Activated effector memory CD4-positive, alpha-beta T cell treated with Interleukin-2 at 50 U/mL for 16 hours (primary cell): ENCODE measurements around the gene RBM19.

Source experiments
- DNase-seq: peaks from one replicate; pipeline ENCODE4 v3.0.0-alpha.2; 2020

RBM19 gene

DNA sequence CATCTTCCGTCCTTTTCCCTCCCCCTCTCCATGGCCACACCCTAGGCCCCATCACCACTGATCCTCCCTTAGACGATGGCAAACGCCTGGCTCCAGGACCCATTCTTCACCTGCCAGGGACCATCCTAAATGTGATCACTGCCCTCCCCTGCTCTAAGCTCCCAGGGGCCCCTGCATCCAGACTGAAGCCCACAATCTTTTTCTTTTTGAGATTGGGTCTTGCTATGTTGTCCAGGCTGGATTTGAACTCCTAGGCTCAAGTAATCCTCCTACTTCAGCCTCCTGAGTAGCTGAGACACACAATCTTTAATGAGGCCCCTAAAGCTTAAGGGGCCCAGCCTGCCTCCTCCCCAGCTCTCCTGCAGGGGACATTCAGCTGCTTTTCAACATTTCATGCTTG, 15.3 kb downstream of the RBM19 start:
- no peak for DNase-seq

DNA sequence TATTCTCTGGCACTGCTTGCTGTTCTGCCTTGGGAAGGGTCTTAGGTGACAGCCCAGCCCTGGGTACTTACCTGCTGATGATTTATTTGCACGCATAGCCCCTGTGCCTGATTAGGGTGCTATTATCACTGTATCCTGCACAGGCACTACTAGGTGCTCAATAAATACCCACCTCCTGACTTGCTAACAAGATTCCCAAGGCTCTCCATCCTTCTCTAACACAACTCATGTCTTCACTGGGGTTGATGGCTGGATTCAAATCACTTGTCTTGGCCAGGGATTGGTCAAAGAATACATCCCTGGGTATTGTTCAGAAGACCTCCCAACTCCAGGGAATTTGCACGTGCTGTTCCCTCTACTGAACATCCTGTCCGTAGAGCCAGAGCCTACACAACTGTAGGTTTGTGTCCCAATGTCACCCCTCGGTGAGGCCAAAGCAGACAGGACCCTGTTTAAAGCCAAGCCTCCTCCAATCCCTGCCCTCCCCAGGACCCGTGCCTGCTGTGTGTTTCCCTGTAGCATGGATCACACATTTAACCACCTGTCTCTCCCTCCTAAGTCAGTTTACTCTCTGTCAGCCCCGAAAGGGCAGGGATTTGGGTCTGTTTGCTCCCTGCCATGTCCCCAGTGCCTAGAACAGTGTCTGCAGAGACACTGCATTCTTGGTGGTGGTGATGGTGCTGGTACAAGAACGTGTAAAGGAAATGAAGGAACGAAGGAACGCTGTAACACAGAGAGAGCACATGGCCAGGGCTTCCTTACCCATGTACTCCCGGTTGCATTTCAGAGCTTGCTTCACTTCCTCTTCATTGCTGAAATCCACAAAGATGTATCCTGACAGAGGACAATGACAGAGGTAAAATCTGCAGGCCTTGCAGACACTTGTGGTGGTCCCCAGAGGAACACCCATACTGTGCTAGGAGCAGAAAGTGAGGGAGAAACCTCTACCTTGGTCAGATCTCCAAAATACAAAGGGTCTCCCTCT, 16.5 kb downstream of the RBM19 start:
- DNase-seq: no peak

DNA sequence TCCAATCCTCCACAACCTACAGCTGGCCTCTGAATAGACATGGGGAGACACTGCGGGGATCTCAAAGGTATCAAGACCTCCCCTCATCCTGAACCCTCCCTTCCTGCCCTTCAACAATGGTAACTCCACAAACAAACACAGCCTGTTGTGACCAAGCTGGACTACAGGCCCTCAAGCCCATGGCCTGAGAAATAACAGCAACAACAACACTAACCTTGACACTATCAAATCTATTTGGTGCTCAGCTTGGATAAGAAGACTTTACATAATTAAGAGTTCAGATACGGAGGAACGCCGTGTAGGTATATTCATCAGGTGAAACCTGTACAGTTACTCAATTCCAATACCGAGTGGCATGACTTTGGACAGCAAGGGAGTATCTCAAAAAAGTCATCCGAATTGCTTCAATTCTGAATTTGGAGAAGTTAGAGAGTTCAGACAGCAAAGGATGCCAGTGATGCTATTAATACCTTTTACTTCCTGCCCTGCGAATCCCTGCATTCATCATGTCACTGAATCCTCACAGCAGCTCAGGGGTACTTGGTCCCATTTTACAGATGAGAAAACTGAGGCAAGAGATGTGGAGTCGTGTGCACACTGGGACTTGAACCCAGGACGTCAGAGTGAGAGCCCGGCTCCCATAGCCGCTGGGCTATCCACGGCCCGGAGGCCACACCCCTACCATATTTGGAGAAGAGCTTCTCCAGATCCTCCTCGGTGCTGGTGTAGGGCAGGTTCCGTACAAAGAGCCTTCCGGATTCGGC, 17.8 kb downstream of the RBM19 start:
- no peak for DNase-seq

DNA sequence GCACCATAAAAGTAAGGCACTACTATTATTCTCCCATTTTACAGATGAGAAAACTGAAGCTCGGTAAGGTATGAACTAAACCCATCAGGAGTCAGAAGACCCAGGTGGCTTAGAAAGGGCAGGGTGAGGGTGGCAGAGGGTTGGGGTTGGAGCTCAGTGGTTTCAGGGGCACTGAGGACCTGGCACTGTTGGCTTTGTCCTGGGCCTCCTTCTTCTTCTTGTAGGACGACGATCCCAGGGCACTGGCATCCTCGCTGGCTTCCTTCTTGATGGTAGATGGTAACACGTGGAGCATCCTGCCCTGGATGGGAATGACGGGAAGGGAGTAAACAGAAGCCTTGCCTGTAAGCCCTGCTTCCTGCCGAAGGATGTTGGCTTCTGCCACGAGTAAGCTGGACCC, 19.9 kb downstream of the RBM19 start:
- DNase-seq: no peak

DNA sequence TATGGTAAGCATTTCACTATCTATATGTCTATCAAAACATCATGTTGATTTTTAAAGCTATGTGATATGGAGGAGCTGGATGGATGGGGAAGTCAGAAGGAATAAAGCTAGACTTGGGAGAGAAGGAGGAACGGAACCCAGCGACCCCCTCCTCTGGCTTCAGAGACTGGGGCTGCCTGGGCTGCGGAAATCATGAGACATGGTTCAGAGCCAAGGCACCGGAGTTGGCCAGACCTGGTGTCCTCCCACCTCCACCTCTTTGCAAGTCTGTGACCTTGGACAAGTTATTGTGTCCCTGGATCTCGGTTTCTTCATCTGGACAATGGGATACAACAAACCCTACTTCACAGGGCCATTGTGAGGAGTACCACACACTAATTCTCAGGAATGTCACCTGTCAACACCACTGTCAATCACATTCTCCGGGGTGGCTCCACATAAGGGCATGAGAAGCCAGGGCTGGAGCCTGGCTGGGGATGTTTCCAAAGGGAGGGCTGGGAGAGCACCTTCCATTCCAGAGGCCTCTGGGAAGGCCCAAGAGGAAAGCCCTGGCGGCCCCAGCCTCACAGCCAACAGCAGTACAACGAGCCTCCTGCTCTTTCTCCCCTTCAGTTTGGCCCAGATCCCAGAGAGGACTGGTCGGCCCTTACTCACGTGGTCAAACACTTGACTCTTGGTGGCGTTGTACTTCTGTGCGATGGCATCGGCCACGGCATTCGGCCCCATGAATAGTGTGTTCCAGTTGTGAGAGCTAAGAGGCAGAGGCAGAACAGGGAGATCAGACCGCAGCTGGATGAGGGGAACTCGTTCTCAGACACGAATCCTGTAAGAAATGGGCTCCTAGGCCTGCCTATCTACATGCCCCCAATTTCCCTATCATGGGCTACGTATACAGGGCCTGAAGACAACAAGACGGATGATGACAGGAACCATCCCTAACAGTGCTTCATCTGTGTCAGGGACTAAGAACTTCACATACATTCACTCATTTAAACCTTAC, 20.7 kb downstream of the RBM19 start:
- no peak for DNase-seq

DNA sequence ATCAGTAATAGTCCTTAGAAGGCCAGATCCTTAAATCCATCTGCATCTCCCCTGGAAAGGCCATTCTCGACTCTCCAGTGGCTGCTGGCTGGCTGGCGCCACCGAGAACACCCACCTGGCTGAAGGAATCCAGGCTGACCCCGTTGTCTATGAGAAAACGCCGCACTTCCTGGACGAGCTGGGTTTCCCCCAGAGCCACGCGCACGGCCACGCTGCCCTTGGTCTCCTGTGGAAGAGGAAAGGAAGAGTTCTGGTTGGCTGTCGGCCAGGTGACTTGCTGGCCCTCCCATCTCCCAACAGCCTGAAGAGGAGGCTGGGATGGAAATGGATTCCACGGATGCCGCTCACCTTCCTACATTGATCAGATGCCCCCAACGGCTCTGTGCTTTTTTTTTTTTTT, 23.9 kb downstream of the RBM19 start:
- no peak for DNase-seq

DNA sequence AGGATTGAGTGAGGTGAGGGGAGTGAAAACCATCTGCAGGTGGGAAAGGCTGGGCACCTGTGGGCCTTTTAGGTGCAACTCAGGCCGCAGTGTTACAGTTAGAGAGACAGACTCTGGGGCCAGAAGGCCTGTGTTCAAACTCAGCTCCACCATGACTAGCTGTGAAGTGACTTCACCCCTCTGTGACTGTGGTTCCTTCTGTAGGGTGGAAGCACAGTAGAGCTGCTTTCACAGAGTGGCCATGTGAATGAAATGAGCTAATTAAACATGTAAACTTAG, 25.0 kb downstream of the RBM19 start:
- no peak for DNase-seq

DNA sequence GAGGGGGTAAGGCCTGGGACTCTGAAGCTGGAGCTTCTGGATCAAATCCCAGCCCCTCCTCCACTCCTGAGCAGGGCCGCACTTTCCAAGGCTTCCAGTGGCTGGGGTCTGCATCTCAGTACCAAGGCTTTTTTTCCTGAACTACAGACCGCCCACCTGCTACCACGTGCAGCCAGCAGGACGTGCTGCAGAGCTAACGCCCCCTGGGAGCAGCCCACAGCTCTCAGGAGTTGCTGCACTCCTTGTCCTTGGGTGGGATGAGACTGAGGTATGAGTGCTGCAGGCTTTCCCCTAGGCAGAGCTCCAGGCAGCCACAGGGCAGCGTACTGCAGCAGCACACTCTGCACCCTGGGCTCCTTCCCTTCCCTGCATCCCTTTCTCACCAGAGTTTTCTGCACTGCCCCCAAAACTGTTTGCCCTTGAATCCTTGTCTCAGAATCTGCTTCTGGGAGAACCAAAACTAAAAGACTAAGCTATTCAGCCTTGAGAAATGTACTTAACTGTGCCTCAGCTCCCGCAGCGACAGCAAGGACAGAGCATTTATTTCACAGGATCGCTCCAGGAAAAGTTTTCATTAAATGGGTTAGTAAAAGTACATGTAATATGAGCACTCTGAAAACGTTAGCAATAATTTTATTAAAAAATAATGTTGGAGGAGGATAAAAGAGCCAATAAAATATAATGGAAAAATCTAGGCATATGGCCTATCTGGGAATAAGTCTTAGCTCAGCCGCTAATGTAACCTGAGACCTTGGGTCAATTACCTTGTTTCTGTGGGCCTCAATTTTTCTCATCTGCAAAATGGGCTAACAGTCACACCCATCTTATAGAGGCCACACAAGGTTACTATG, 25.5 kb downstream of the RBM19 start:
- DNase-seq: no peak

DNA sequence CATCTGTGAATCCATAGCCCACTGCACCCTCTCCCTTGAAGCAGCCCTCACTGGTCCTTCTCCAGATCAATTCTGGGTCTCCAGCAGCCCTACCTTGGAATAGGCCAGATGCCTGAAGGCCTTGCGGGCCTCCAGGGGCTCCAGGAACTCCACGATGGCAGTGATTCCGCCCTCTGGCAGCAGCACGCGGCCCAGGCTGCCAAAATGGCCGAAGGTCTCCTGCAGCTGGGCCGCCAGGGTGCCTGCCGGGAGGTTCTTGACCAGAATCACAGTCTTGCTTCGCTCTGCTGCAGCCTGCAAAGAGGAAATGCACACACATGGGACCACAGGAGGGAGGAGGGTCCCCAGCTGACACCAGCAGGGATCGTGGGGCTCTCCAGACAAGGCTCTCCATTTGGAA, 26.3 kb downstream of the RBM19 start:
- no peak for DNase-seq

DNA sequence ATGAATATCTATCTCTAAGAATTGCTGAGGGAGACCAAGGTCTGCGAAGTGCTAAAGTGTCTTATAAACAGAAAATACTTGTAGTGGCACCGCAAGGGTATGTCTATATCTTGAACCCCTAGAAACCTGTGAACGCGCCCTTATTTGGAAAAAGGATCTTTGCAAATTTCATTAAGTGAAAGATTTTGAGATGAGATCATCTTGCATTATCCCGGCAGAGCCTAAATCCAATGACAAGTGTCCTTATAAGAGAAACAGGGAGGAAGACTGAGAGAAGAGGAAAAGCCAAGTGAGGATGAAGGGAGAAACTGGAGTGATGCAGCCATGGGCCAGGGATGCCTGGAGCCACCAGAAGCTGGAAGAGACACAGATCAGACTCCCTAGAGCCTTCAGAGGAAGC, 27.7 kb downstream of the RBM19 start:
- no peak for DNase-seq

DNA sequence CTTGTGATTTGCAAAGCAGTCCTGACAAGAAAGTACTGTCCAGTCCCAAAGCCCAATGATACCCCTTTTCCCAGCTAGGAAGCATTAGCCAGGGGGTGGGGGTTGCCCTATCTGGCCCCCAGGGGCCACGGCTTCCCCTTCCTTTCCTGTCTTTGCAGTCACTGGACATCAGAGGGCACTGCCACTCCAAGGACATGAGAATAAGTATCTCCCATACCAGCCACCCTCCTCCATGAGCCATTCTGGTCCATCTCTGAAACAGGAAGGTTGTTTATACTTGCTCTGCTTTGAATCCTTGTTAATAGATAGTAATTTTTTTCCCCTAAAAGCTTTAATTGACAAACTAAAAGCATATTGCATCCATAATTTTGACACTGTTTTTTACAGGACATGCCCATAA, 29.7 kb downstream of the RBM19 start:
- no peak for DNase-seq

DNA sequence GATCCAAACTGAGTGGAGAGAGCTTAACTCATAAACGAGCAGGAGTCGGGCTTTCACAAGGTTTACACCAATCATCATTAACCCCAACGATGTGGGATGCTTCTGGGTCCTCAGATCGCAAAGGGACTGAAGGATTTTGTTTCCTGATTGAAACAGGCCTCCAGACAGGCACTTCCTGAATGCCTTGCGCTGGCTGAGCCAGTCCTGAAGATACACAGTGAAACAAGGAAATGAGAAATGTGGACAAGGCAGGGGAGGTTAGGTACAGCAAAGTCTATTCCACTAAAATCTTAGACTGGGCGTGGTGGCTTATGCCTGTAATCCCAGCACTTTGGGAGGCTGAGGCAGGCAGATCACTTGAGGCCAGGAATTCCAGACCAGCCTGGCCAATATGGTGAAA, 30.7 kb downstream of the RBM19 start:
- no peak for DNase-seq

DNA sequence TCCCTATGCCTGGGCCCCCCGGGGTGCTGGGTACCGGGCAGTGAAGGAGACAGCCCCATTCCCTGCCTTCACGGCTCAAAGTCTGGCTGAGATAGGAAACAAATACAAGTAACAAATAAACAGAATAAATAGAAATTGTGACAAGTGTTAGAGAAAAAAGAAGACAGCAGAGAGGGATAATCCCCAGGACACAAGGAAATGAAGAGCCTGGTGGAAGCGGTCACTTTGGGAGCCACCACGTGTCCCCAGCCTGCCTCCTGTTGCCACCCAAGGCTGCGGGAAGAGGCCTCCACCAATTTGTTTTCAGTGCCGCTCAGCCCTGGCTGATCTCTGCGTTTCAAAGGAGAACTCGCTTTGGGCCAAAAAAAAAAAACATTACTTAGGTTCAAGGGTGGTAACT, 31.2 kb downstream of the RBM19 start:
- no peak for DNase-seq

DNA sequence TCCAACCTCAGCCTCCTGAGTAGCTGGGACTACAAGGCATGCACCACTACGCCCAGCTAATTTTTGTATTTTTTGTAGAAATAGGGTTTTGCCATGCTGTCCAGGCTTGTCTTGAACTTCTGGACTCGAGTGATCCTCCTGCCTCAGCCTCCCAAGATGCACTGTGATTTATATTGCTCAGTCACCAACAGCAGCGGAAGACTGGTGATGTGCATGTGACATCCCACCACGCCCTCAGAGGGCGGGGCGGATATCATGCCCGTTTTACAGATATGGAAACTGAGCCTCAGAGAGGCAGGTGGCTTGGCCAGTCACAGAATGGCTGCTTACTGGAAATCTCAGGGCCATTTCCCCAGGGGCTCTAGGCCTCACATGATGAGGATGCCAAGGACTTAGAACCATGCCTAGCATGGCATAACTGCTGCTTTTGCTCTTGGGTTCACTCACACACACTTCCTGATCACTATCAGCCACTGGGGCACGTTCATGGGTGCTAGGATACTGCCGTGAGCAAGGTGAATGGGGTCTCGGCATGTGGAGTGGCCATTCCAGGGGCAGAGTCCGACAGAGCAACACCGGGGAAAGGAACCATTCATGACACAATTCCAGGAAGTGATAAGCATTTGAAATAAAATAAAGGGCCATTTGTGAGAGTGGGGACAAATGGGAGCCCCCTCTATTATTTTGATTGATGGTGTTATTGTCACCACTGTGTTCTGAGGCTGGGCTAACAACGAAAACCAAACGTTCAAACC, 31.9 kb downstream of the RBM19 start:
- DNase-seq: no peak

DNA sequence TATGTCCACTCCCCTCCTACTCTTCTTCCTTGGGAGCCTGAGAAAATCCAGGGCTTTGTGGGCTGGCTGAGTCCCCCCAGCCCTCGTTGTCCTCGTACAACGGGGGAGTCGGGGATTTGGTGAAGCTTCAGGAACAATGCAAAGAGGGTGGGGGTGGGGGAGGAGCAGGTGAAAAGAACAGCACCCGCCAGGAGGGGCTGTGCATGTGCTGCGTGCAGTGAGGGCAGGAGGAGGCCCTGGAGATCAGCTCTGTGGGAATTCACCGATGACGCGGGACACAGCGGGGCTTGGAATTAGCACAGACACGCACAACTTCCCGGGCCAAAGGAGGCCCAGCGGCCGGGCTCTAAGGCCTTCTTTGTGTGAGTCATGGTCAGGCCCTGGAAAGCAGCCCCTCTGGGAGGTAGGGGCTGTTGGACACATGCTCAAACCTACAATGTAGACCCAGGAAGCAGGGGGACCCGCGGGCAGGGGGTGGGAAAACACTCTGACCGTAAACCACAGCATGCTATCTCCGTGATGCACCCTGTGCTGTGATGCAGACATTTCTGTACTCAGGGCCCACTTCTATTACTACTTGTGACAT, 32.8 kb downstream of the RBM19 start:
- DNase-seq: no peak

DNA sequence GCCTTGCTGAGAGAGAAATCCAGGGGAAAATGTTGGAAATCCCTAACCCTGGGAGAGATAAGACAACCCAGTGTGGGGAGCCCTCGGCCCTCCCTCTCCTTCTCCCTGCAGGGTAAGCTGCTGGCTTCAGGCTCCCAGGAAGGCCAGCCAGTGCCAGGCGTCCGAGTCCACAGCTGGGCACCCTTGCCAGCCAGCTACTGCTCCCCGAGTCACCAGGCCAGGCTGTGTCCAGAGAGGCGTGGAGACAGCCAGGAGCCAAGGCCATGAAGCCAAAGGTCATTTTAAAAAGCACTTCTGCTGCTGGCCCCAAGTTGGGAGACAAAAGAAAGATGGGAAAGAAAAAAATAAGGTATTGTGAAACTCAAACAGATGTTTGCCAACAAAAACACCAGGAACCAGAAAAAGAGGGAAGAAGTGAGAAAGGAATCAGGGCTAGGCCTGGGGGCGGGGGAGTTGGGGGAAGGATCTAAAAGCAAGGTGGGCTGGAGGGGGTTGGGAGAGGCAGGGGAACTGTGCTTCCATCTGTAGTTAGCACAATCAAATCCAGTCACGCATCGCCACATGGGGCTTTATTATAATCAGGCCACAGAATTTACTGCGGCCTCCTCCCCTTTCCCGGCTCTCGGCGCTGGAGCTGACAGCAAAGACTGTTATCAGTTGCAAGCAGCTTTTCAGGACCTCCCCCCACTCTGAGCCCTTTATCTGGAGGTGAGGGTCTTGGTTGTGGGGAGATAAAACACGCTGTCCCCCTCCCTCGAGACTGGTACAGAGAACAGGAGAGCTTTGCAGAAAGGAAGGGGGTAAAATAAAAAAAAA, 33.5 kb downstream of the RBM19 start:
- no peak for DNase-seq

DNA sequence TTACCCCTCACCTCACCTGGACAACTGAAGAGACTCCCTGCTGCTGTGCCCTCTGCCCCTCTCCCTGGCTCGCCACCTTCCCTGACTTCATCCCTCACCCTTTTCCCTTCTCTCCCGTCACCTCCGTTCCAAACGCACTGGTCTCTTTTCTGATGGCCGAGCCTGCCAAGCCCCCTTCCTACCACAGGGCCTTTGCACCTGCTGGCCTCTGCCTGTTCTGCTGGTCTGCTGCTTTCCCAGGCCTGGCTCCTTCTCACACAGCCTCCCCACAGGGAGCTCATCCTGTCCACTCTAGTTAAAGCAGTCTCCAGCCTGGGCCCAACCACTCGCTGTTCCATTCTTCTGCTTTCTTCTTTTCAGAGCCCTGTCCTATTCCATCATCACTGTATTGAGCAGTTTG, 34.6 kb downstream of the RBM19 start:
- no peak for DNase-seq

DNA sequence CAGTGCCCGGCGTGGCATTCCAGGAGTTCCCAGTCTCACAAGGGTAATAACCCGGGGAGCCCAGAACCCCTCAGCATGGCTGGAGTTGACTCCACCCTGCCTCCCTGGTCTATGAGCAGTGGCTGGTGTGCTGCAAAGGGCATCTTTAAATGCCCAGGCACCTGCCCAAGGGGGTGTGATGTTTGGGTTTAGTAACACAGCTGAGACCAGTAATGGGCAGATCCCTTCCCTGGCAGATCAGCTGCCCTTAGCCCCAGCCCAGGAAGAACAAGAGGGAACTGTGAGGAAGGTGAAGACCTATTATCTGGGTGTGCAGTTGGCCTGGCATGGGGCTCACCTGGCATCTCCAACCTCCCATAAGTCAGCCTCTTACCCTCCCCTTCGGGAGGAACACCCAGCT, 35.9 kb downstream of the RBM19 start:
- no peak for DNase-seq

DNA sequence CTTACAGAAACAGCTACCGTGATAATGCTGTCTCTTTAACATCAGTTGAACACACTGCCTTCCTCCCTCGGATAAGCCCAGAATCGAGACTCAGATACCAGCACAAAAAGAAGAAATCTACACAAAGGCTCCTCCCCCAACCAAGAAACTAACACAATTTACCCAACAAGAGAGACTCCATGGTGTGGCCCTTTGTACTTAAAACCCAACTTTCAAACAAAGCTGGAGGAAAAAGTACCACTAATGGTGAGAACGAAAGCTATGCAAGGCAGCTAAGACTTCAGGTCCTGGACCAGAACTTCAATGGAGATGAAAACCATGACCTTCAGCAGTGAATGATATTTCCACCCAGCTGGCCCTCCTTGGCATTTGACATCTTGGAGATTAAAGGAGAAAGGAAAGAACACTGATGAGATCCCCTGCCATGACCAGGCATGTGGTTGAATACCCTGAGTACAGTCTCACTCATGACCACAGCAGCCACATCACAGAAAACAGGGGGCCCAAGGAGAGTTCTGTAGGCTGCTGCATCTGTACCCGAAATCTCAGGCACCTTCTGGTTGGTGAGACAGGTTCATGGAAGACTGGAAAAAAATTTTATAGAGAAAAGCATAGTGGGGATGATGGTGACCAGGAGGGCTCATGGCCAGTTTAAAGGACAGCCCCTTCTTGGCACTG, 36.7 kb downstream of the RBM19 start:
- DNase-seq: no peak

DNA sequence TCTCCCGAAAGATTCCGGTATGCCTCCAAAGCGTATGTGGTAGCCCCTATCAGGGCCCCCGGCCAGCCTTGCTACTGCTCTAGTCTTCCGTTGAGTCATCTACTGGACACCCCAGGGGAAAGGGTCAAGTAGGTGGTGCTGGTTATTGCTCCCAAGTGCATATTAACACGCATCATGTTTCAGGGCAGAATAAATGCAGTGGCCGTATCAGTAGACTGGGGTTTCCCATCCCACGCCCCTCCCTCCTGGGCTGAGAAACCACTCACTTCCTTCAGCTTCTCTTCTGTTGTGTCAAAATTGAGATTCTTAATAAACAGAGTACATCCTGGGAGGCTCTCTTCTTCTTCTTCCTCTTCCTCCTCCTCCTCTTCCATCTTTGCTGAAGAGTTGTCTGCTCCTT, 39.3 kb downstream of the RBM19 start:
- no peak for DNase-seq
